IMR-90 (cell line): Measurements from ENCODE around the gene CECR2. TPM values are rescaled to one million over a fixed set of nuclear protein-coding genes. Genes with fewer than 3 reads are reported as not detected.

ENCODE experiments used
- ATAC-seq: fragments of 200-7000 bp; cut with Tn5 transposase; 2 replicates; pipeline ENCODE4 v1.9.1; 2020; ENCODE audit warnings: low read depth, mild to moderate bottlenecking, moderate library complexity
- BruUV-seq: library from RNA; stranded (reverse); fragments of 400-500 nt; replicated peaks from 2 replicates; lab custom pipeline; 2021; lab: Mats Ljungman, UMichigan
- CTCF ChIA-PET: fragments of 300-600 bp; formaldehyde crosslinking; extraction: SDS; loops from one replicate; lab custom pipeline; 2021; ENCODE audit warnings: antibody characterized with exemption; lab: Yijun Ruan, JAX
- POLR2A ChIA-PET: fragments of 300-600 bp; sonication (Branson Sonifier 250); formaldehyde crosslinking; loops from one replicate; lab custom pipeline; 2022; ENCODE audit warnings: antibody characterized with exemption; ENCODE audit not compliant: unreplicated experiment; lab: Charles Lee
- DNase-seq: peaks from one replicate; pipeline ENCODE4 v3.0.0; 2013
- H2AFZ ChIP-seq: replicated peaks from 2 replicates; pipeline ENCODE3; 2013; ENCODE audit warnings: low read length, mild to moderate bottlenecking; ENCODE audit not compliant: poor library complexity
- H2AK5ac ChIP-seq: 2 replicates; pipeline ENCODE4 v1.6.1; 2013; ENCODE audit warnings: low read depth, low read length, inconsistent platforms
- H2AK9ac ChIP-seq: replicated peaks from 2 replicates; pipeline ENCODE3; 2013; ENCODE audit warnings: mild to moderate bottlenecking, low read depth, low read length, moderate library complexity; ENCODE audit not compliant: poor library complexity
- H2BK120ac ChIP-seq: 2 replicates; pipeline ENCODE4 v1.6.1; 2013; ENCODE audit warnings: low read depth, low read length, inconsistent platforms
- H2BK15ac ChIP-seq: 3 replicates; pipeline ENCODE4 v1.6.1; 2013; ENCODE audit warnings: low read depth, low read length, inconsistent platforms
- H2BK20ac ChIP-seq: 2 replicates; pipeline ENCODE4 v1.6.1; 2013; ENCODE audit warnings: low read depth, mild to moderate bottlenecking, inconsistent platforms, low read length, moderate library complexity
- H2BK5ac ChIP-seq: 2 replicates; pipeline ENCODE4 v1.6.1; 2013; ENCODE audit warnings: mild to moderate bottlenecking, low read depth, low read length, inconsistent platforms; ENCODE audit not compliant: poor library complexity, severe bottlenecking
- H3K14ac ChIP-seq: replicated peaks from 2 replicates; pipeline ENCODE4 v1.6.1; 2013; ENCODE audit warnings: low read depth, low read length, inconsistent platforms
- H3K18ac ChIP-seq: 2 replicates; pipeline ENCODE4 v1.6.1; 2013; ENCODE audit warnings: low read depth, low read length, control low read depth
- H3K23ac ChIP-seq: 2 replicates; pipeline ENCODE4 v1.6.1; 2013; ENCODE audit warnings: low read depth, low read length, inconsistent platforms
- H3K27ac ChIP-seq: 2 replicates; pipeline ENCODE4 v1.5.1; 2013; ENCODE audit warnings: mild to moderate bottlenecking, control low read depth, low read length; ENCODE audit not compliant: insufficient read depth
- H3K27me3 ChIP-seq: 2 replicates; pipeline ENCODE4 v1.6.1; 2013; ENCODE audit warnings: low read length; ENCODE audit not compliant: control insufficient read depth, insufficient read depth
- H3K36me3 ChIP-seq: 2 replicates; pipeline ENCODE4 v1.6.1; 2013; ENCODE audit warnings: low read length, mixed read lengths; ENCODE audit not compliant: control insufficient read depth, insufficient read depth
- H3K4ac ChIP-seq: 2 replicates; pipeline ENCODE4 v1.6.1; 2013; ENCODE audit warnings: low read depth, low read length, inconsistent platforms
- H3K4me1 ChIP-seq: 2 replicates; pipeline ENCODE4 v1.6.1; 2013; ENCODE audit warnings: low read length, mixed read lengths; ENCODE audit not compliant: control insufficient read depth, insufficient read depth
- H3K4me2 ChIP-seq: 2 replicates; pipeline ENCODE4 v1.6.1; 2013; ENCODE audit warnings: low read depth, mild to moderate bottlenecking, control low read depth, low read length, moderate library complexity
- H3K4me3 ChIP-seq: 2 replicates; pipeline ENCODE4 v1.5.1; 2013; ENCODE audit warnings: low read depth, mild to moderate bottlenecking, control low read depth, low read length, moderate library complexity; ENCODE audit not compliant: insufficient read depth
- H3K56ac ChIP-seq: 2 replicates; pipeline ENCODE4 v1.6.1; 2013; ENCODE audit warnings: low read length, inconsistent platforms; ENCODE audit not compliant: insufficient read depth; ENCODE audit errors: extremely low read depth
- H3K79me1 ChIP-seq, 2 experiments: 2 replicates each; pipeline ENCODE4 v1.6.1; 2013; ENCODE audit warnings: low read length in 2 of 2, inconsistent platforms in 1 of 2, low read depth in 1 of 2
- H3K9ac ChIP-seq: 2 replicates; pipeline ENCODE4 v1.6.1; 2013; ENCODE audit warnings: low read depth, low read length, control low read depth
- H3K9me1 ChIP-seq: 2 replicates; pipeline ENCODE4 v1.6.1; 2013; ENCODE audit warnings: low read length, inconsistent platforms; ENCODE audit not compliant: insufficient read depth
- H3K9me3 ChIP-seq: 2 replicates; pipeline ENCODE4 v1.6.1; 2013; ENCODE audit warnings: low read length; ENCODE audit not compliant: control insufficient read depth, insufficient read depth
- H4K20me1 ChIP-seq: 2 replicates; pipeline ENCODE4 v1.6.1; 2013; ENCODE audit warnings: low read length, inconsistent platforms; ENCODE audit not compliant: insufficient read depth
- H4K5ac ChIP-seq: 2 replicates; pipeline ENCODE4 v1.6.1; 2013; ENCODE audit warnings: mild to moderate bottlenecking, low read depth, low read length, control low read depth
- H4K8ac ChIP-seq, 2 experiments: 2 replicates each; pipeline ENCODE4 v1.6.1; 2013; ENCODE audit warnings: low read depth in 2 of 2, low read length in 2 of 2, control low read depth in 1 of 2, inconsistent platforms in 1 of 2
- H4K91ac ChIP-seq: 2 replicates; pipeline ENCODE4 v1.6.1; 2013; ENCODE audit warnings: low read depth, low read length, inconsistent platforms; ENCODE audit not compliant: insufficient read depth
- CEBPB ChIP-seq: IDR thresholded peaks from 2 replicates; pipeline ENCODE4 v1.6.1; 2012; ENCODE audit warnings: low read depth, low read length, improper control_type of control experiment
- CHD1 ChIP-seq: IDR thresholded peaks from 2 replicates; pipeline ENCODE4 v1.6.1; 2012; ENCODE audit warnings: low read depth, low read length, improper control_type of control experiment
- MAZ ChIP-seq: IDR thresholded peaks from 2 replicates; pipeline ENCODE4 v1.6.1; 2012; ENCODE audit warnings: low read depth, mild to moderate bottlenecking, low read length, improper control_type of control experiment, moderate library complexity, borderline replicate concordance
- NFE2L2 ChIP-seq: fragments of 150-350 bp; IDR thresholded peaks from 2 replicates; pipeline ENCODE4 v1.6.1; 2016; ENCODE audit warnings: low read depth, mild to moderate bottlenecking, low read length
- POLR2A ChIP-seq: IDR thresholded peaks from 2 replicates; pipeline ENCODE4 v1.6.1; 2012; ENCODE audit warnings: mild to moderate bottlenecking, low read depth, low read length
- RCOR1 ChIP-seq: IDR thresholded peaks from 2 replicates; pipeline ENCODE4 v1.6.1; 2012; ENCODE audit warnings: mild to moderate bottlenecking, low read length, improper control_type of control experiment; ENCODE audit not compliant: insufficient replicate concordance
- SMC3 ChIP-seq: fragments of 150-350 bp; IDR thresholded peaks from 2 replicates; pipeline ENCODE4 v1.6.1; 2016; ENCODE audit warnings: low read depth, mild to moderate bottlenecking, antibody characterized with exemption, low read length, moderate library complexity
- WGBS, 2 experiments: methylation state at CpG; one replicate each; pipeline versions ENCODE4 v1.1.5 to v1.1.7; 2013; ENCODE audit warnings: missing lambda C conversion rate in 2 of 2; ENCODE audit not compliant: insufficient read length in 1 of 2; ENCODE audit errors: extremely low coverage in 2 of 2; 5-methylcytosine and 5-hydroxymethylcytosine counted together
- dilution Hi-C: fragments of 300-500 bp; cut with HindIII; formaldehyde crosslinking; loops from one replicate; pipeline ENCODE4 v1.14.3; 2018; ENCODE audit warnings: low sequenced_read_pairs; ENCODE audit not compliant: unreplicated experiment
- in situ Hi-C: fragments of 300-500 bp; cut with MboI; formaldehyde crosslinking; loops from 3 replicates; pipeline ENCODE4 v1.14.3; 2019; ENCODE audit warnings: low sequenced_read_pairs, inconsistent platforms, mixed read lengths
- intact Hi-C: fragments of 100-400 bp; cut with micrococcal nuclease; formaldehyde crosslinking; loops from 2 replicates; pipeline ENCODE4 v1.10.0; 2022
- polyA plus RNA-seq, 3 experiments: library from polyadenylated mRNA; depleted of rRNA; stranded (reverse); fragments of >200 nt; gene quantifications; 2 replicates each; pipeline ENCODE4 v1.2.3, GENCODE V29; 2012; ENCODE audit warnings: low replicate concordance in 1 of 3
- total RNA-seq: library from RNA; depleted of rRNA; stranded (reverse); fragments of >200 nt; gene quantifications from 2 replicates; pipeline ENCODE4 v1.2.3, GENCODE V29; 2012
- TF ChIP-seq, protein P1 (sequence below): fragments of 150-350 bp; IDR thresholded peaks from 2 replicates; pipeline ENCODE4 v1.6.1; 2016; ENCODE audit warnings: low read depth, mild to moderate bottlenecking, low read length, moderate library complexity, borderline replicate concordance
- TF ChIP-seq, protein P2 (sequence below): fragments of 150-350 bp; IDR thresholded peaks from 2 replicates; pipeline ENCODE4 v1.6.1; 2017; ENCODE audit warnings: mild to moderate bottlenecking, antibody characterized with exemption, low read length, low read depth
- TF ChIP-seq, protein P3 (sequence below): conservative IDR thresholded peaks from 2 replicates; pipeline ENCODE4 v1.5.1; 2012; ENCODE audit warnings: mild to moderate bottlenecking, low read depth, low read length, improper control_type of control experiment

CECR2 gene
- total and polyA plus RNA-seq, 2 of the 4 experiments (the other 2 are of a cell fraction) = under 0.01 TPM; not detected in 1

- H3K27me3 ChIP-seq = peaks cover 4% of the 10 kb centered on the region; the same call in 1 of the 2 replicates
- no peaks in the 10 kb centered on the region for H3K4me1 ChIP-seq
- no peak overlapping the region for H3K9ac ChIP-seq
- no peaks in the 10 kb centered on the region for H3K79me1 ChIP-seq
- in situ Hi-C loops (no loop called here), intact Hi-C loops (loop anchor here (10.0 kb wide), 1 partner anchor 57 kb away; the partner anchor contains the start of gene SLC25A18), dilution Hi-C loops (no loop called here)
- H3K9me1 ChIP-seq = no peaks in the 10 kb centered on the region
- H4K8ac ChIP-seq = no peak overlapping the region
- no peaks in the 10 kb centered on the region for H3K36me3 ChIP-seq
- TF ChIP-seq CHD1 (no peak), RCOR1 (no peak), POLR2A (no peak), MAZ (no peak), SMC3 (no peak), CEBPB (no peak), NFE2L2 (no peak)
- TF ChIP-seq, protein P1, sequence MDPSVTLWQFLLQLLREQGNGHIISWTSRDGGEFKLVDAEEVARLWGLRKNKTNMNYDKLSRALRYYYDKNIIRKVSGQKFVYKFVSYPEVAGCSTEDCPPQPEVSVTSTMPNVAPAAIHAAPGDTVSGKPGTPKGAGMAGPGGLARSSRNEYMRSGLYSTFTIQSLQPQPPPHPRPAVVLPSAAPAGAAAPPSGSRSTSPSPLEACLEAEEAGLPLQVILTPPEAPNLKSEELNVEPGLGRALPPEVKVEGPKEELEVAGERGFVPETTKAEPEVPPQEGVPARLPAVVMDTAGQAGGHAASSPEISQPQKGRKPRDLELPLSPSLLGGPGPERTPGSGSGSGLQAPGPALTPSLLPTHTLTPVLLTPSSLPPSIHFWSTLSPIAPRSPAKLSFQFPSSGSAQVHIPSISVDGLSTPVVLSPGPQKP = no peak
- TF ChIP-seq, protein P2, sequence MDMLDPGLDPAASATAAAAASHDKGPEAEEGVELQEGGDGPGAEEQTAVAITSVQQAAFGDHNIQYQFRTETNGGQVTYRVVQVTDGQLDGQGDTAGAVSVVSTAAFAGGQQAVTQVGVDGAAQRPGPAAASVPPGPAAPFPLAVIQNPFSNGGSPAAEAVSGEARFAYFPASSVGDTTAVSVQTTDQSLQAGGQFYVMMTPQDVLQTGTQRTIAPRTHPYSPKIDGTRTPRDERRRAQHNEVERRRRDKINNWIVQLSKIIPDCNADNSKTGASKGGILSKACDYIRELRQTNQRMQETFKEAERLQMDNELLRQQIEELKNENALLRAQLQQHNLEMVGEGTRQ = no peak
- TF ChIP-seq, protein P3, sequence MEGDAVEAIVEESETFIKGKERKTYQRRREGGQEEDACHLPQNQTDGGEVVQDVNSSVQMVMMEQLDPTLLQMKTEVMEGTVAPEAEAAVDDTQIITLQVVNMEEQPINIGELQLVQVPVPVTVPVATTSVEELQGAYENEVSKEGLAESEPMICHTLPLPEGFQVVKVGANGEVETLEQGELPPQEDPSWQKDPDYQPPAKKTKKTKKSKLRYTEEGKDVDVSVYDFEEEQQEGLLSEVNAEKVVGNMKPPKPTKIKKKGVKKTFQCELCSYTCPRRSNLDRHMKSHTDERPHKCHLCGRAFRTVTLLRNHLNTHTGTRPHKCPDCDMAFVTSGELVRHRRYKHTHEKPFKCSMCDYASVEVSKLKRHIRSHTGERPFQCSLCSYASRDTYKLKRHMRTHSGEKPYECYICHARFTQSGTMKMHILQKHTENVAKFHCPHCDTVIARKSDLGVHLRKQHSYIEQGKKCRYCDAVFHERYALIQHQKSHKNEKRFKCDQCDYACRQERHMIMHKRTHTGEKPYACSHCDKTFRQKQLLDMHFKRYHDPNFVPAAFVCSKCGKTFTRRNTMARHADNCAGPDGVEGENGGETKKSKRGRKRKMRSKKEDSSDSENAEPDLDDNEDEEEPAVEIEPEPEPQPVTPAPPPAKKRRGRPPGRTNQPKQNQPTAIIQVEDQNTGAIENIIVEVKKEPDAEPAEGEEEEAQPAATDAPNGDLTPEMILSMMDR = no peak
- H2BK5ac ChIP-seq = no peak overlapping the region
- H2BK20ac ChIP-seq = no peak overlapping the region
- DNase-seq = no peak
- H3K14ac ChIP-seq = no peak overlapping the region
- no peak overlapping the region for H4K5ac ChIP-seq
- ChIA-PET POLR2A (no interaction called here), CTCF (no interaction called here)
- no peaks in the 10 kb centered on the region for H3K9me3 ChIP-seq
- H2BK120ac ChIP-seq = no peak overlapping the region
- no peak overlapping the region for H4K91ac ChIP-seq
- no peak overlapping the region for H3K23ac ChIP-seq
- no peak overlapping the region for H2AK5ac ChIP-seq
- H4K20me1 ChIP-seq = no peaks in the 10 kb centered on the region
- H2BK15ac ChIP-seq = no peak overlapping the region
- no CpG with 5 or more reads among the region's 3 CpGs for WGBS, 2 experiments
- H3K4ac ChIP-seq = no peak overlapping the region
- ATAC-seq = no peak
- BruUV-seq = no TSS peak
- no peak overlapping the region for H3K18ac ChIP-seq
- H2AK9ac ChIP-seq = no peak overlapping the region
- no peak overlapping the region for H3K56ac ChIP-seq
- H2AFZ ChIP-seq = no peak overlapping the region
- H3K4me2 ChIP-seq = no peak overlapping the region
- H3K4me3 ChIP-seq = no peak overlapping the region
- H3K27ac ChIP-seq = no peak overlapping the region
Observed at GRCh38 chr22:17508110-17508509, 138.8 kb downstream of the CECR2 start.
